ENCODE data around the gene TEX22. TPM values are rescaled to one million over a fixed set of nuclear protein-coding genes. Genes with fewer than 3 reads are reported as not detected.

Gene TEX22
- total and polyA plus RNA-seq, 2 donors (not counting 1 experiment from before 2014, with no cell fraction given), result 1.7 to 7.0 TPM

GRCh38 chr14:105388110-105388951, 10.0 kb upstream of the TEX22 start:
- Mint-ChIP-seq H3K9me3 (ENCODE audit: insufficient read depth) (no peaks in the 10 kb centered on the region), H3K27me3 (no peaks in the 10 kb centered on the region), H3K4me3 (no peak overlapping the region), H3K27ac (no peak overlapping the region), H3K4me1 (peaks cover 14% of the 10 kb centered on the region)
- Histone ChIP-seq H3K9ac (ENCODE audit: low read length) (no peak overlapping the region), H3K9me3 (ENCODE audit: control extremely low read depth in 1 of 3, control insufficient read depth in 2 of 3, insufficient read depth in 1 of 3, low read length in 2 of 3) (no peaks in the 10 kb centered on the region), H3K4me1 (ENCODE audit: control insufficient read depth in 2 of 2, insufficient read depth in 2 of 2, low read length in 2 of 2) (peaks cover 10 to 17% of the 10 kb centered on the region in 2 donors), H3K4me3 (ENCODE audit: control extremely low read depth in 1 of 5, extremely low read depth in 1 of 5, insufficient read depth in 1 of 5, low read depth in 2 of 5, low read length in 4 of 5) (no peak overlapping the region), H3K36me3 (replicated peaks in 1 of 2; ENCODE audit: control extremely low read depth in 1 of 2, control insufficient read depth in 1 of 2, extremely low read depth in 1 of 2, insufficient read depth in 2 of 2, low read length in 1 of 2) (no peaks in the 10 kb centered on the region), H2AFZ (ENCODE audit: insufficient read depth, low read depth, low read length, poor library complexity, severe bottlenecking) (no peak overlapping the region), H3K4me2 (replicated peaks; ENCODE audit: low read depth, low read length, poor library complexity, severe bottlenecking) (no peak overlapping the region), H4K20me1 (ENCODE audit: control insufficient read depth, insufficient read depth, low read length, poor library complexity, severe bottlenecking) (no peaks in the 10 kb centered on the region), H3K79me2 (ENCODE audit: control insufficient read depth, insufficient read depth, low read length) (no peaks in the 10 kb centered on the region), H3K27me3 (replicated peaks in 1 of 4; ENCODE audit: control extremely low read depth in 1 of 4, control insufficient read depth in 3 of 4, insufficient read depth in 4 of 4, low read length in 3 of 4) (no peaks in the 10 kb centered on the region), H3K27ac (ENCODE audit: low read length in 2 of 2) (no peak overlapping the region)
- intact Hi-C loops (cut with micrococcal nuclease), result no loop called here
- POLR2A ChIA-PET, result no interaction called here
- WGBS (ENCODE audit: insufficient coverage), result 89% methylated on average over 25 of the region's 25 CpGs
- no peak for TF ChIP-seq EZH2 (IDR thresholded peaks at IDR 0.05; ENCODE audit: borderline replicate concordance, insufficient read depth, low read depth, low read length, poor library complexity, severe bottlenecking)
- TF ChIP-seq CTCF (IDR thresholded peaks at IDR 0.05), result no peak
- DNase-seq (no peak), ATAC-seq (ENCODE audit: low read depth) (no peak)
- CTCF ChIA-PET, result interaction anchor here (2.5 kb wide), 1 partner anchor 101 kb away, joined by 11 read pairs; no protein-coding TSS in a partner anchor

DNA sequence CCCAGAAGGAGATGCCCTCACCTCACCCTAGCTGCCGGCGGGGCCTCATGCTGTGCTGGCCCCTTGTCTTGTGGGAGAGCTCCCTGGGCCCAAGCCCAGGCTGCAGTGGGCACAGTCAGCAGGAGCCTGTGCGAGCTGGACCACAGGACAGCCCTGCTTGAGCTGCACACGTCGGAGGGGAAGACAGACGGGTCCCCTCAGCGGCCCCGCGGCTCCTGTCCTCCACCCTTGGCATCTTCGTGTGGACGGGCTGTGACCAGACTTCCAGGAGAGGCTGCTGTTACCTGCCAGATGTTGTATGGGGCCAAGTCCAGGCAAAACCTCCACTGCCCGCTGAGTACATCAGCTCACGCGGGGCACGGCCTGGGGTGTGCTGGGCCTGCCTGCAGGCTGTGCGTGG, 9.4 kb upstream of the TEX22 start:
- Mint-ChIP-seq H3K4me1 (peaks cover 14% of the 10 kb centered on the region), H3K27me3 (no peaks in the 10 kb centered on the region), H3K9me3 (ENCODE audit: insufficient read depth) (no peaks in the 10 kb centered on the region), H3K27ac (no peak overlapping the region), H3K4me3 (no peak overlapping the region)
- Histone ChIP-seq H3K36me3 (replicated peaks in 1 of 2; ENCODE audit: control extremely low read depth in 1 of 2, control insufficient read depth in 1 of 2, extremely low read depth in 1 of 2, insufficient read depth in 2 of 2, low read length in 1 of 2) (no peaks in the 10 kb centered on the region), H3K9me3 (ENCODE audit: control extremely low read depth in 1 of 3, control insufficient read depth in 2 of 3, insufficient read depth in 1 of 3, low read length in 2 of 3) (no peaks in the 10 kb centered on the region), H3K9ac (ENCODE audit: low read length) (no peak overlapping the region), H3K79me2 (ENCODE audit: control insufficient read depth, insufficient read depth, low read length) (no peaks in the 10 kb centered on the region), H3K4me2 (replicated peaks; ENCODE audit: low read depth, low read length, poor library complexity, severe bottlenecking) (no peak overlapping the region), H3K27ac (ENCODE audit: low read length in 2 of 2) (no peak overlapping the region), H3K4me3 (ENCODE audit: control extremely low read depth in 1 of 5, extremely low read depth in 1 of 5, insufficient read depth in 1 of 5, low read depth in 2 of 5, low read length in 4 of 5) (no peak overlapping the region), H2AFZ (ENCODE audit: insufficient read depth, low read depth, low read length, poor library complexity, severe bottlenecking) (no peak overlapping the region), H4K20me1 (ENCODE audit: control insufficient read depth, insufficient read depth, low read length, poor library complexity, severe bottlenecking) (no peaks in the 10 kb centered on the region), H3K4me1 (ENCODE audit: control insufficient read depth in 2 of 2, insufficient read depth in 2 of 2, low read length in 2 of 2) (peaks cover 10 to 17% of the 10 kb centered on the region in 2 donors), H3K27me3 (replicated peaks in 1 of 4; ENCODE audit: control extremely low read depth in 1 of 4, control insufficient read depth in 3 of 4, insufficient read depth in 4 of 4, low read length in 3 of 4) (no peaks in the 10 kb centered on the region)
- no peak for TF ChIP-seq CTCF (IDR thresholded peaks at IDR 0.05)
- TF ChIP-seq EZH2 (IDR thresholded peaks at IDR 0.05; ENCODE audit: borderline replicate concordance, insufficient read depth, low read depth, low read length, poor library complexity, severe bottlenecking), result no peak
- ATAC-seq (ENCODE audit: low read depth) (no peak), DNase-seq (no peak)
- intact Hi-C loops (cut with micrococcal nuclease), result no loop called here
- CTCF ChIA-PET, result interaction anchor here (2.5 kb wide), 1 partner anchor 101 kb away, joined by 11 read pairs; no protein-coding TSS in a partner anchor
- POLR2A ChIA-PET, result interaction anchor here (0.9 kb wide), 1 partner anchor 18 kb away, joined by 3 read pairs; no protein-coding TSS in a partner anchor
- WGBS (ENCODE audit: insufficient coverage), result 97% methylated on average over 16 of the region's 16 CpGs
